Activated T-helper 1 cell treated with anti-CD3 and anti-CD28 coated beads, Interleukin-12 subunit alpha, Interleukin-12 subunit beta, Interleukin-2, Interleukin-4 antibody, amounts not matched to agents 30 ng/mL and 10 ng/mL and 1 ng/mL, durations not matched to agents 14 hours and 24 hours and 36 hours (primary cell): Measurements from ENCODE around the gene NGFR. TPM values are rescaled to one million over a fixed set of nuclear protein-coding genes. Genes with fewer than 3 reads are reported as not detected.
"Not testable (repeated sequence)": the region's sequence is repeated elsewhere in the genome, so short reads cannot be mapped to it uniquely, and the experiment has no call there.

Experiments used
- DNase-seq: peaks from one replicate; pipeline ENCODE4 v3.0.0; 2021; ENCODE audit warnings: low spot score
- H3K27ac Mint-ChIP-seq: one replicate; pipeline ENCODE4 v1.8.0; 2021; ENCODE audit warnings: mild to moderate bottlenecking, mixed read lengths
- H3K27me3 Mint-ChIP-seq: one replicate; pipeline ENCODE4 v1.8.0; 2022; ENCODE audit warnings: mild to moderate bottlenecking, moderate library complexity, mixed read lengths; ENCODE audit not compliant: insufficient read depth
- H3K36me3 Mint-ChIP-seq: one replicate; pipeline ENCODE4 v1.8.0; 2021; ENCODE audit warnings: low read depth, mixed read lengths
- H3K4me1 Mint-ChIP-seq: one replicate; pipeline ENCODE4 v1.8.0; 2021; ENCODE audit warnings: low read depth, mixed read lengths
- H3K4me3 Mint-ChIP-seq: one replicate; pipeline ENCODE4 v1.8.0; 2021; ENCODE audit warnings: mild to moderate bottlenecking, moderate library complexity, mixed read lengths
- H3K9me3 Mint-ChIP-seq: one replicate; pipeline ENCODE4 v1.8.0; 2021; ENCODE audit warnings: mixed read lengths
- intact Hi-C: fragments of 100-400 bp; cut with micrococcal nuclease; formaldehyde crosslinking; loops from one replicate; pipeline ENCODE4 v1.15.1; 2024
- total RNA-seq: library from RNA; stranded (reverse); gene quantifications from 2 replicates; pipeline ENCODE4 v1.2.3, GENCODE V29; 2022

Gene NGFR
- total RNA-seq, 1 donor from 2014 or later: 0.13 TPM

GRCh38 chr17:49549691-49550678 lies 54.9 kb downstream of the NGFR start:
- Mint-ChIP-seq H3K27me3 (no peaks in the 10 kb centered on the region), H3K9me3 (no peaks in the 10 kb centered on the region), H3K4me3 (no peak overlapping the region), H3K27ac (no peak overlapping the region), H3K36me3 (no peaks in the 10 kb centered on the region), H3K4me1 (no peaks in the 10 kb centered on the region)
- no peak for DNase-seq
- intact Hi-C loops: no loop called here

GRCh38 chr17:49550764-49551163 lies 55.7 kb downstream of the NGFR start:
- intact Hi-C loops, H3K27me3 Mint-ChIP-seq, H3K9me3 Mint-ChIP-seq, H3K4me1 Mint-ChIP-seq, DNase-seq, H3K36me3 Mint-ChIP-seq, H3K27ac Mint-ChIP-seq, H3K4me3 Mint-ChIP-seq: not testable (repeated sequence)

GRCh38 chr17:49551221-49552069 lies 56.4 kb downstream of the NGFR start:
- Mint-ChIP-seq H3K27ac (no peak overlapping the region), H3K9me3 (no peaks in the 10 kb centered on the region), H3K4me3 (no peak overlapping the region), H3K36me3 (no peaks in the 10 kb centered on the region), H3K4me1 (no peaks in the 10 kb centered on the region), H3K27me3 (no peaks in the 10 kb centered on the region)
- intact Hi-C loops: no loop called here
- DNase-seq: no peak

GRCh38 chr17:49552070-49552751 lies 57.1 kb downstream of the NGFR start:
- H3K27ac Mint-ChIP-seq: no peak overlapping the region
- no peak for DNase-seq
- peaks cover 3% of the 10 kb centered on the region for H3K4me1 Mint-ChIP-seq
- no peaks in the 10 kb centered on the region for H3K36me3 Mint-ChIP-seq
- no peak overlapping the region for H3K4me3 Mint-ChIP-seq
- H3K27me3 Mint-ChIP-seq: no peaks in the 10 kb centered on the region
- no peaks in the 10 kb centered on the region for H3K9me3 Mint-ChIP-seq
- intact Hi-C loops: no loop called here

- H3K4me1 Mint-ChIP-seq: peaks cover 9% of the 10 kb centered on the region
- DNase-seq: no peak
- intact Hi-C loops: no loop called here
Measured at GRCh38 chr17:49553676-49554335, 58.7 kb downstream of the NGFR start.

GRCh38 chr17:49554694-49555494 lies 59.8 kb downstream of the NGFR start:
- DNase-seq: no peak
- Mint-ChIP-seq H3K4me1 (peaks cover 9% of the 10 kb centered on the region), H3K27me3 (peaks cover 3% of the 10 kb centered on the region), H3K36me3 (no peaks in the 10 kb centered on the region), H3K27ac (no peak overlapping the region), H3K4me3 (no peak overlapping the region), H3K9me3 (no peaks in the 10 kb centered on the region)
- intact Hi-C loops: no loop called here

More at GRCh38 chr17:49553676-49554335, 58.7 kb downstream of the NGFR start:
- peaks cover 3% of the 10 kb centered on the region for H3K27me3 Mint-ChIP-seq
- no peak overlapping the region for H3K4me3 Mint-ChIP-seq
- no peaks in the 10 kb centered on the region for H3K9me3 Mint-ChIP-seq
- H3K36me3 Mint-ChIP-seq: no peaks in the 10 kb centered on the region
- no peak overlapping the region for H3K27ac Mint-ChIP-seq

- DNase-seq: no peak
- no peaks in the 10 kb centered on the region for H3K9me3 Mint-ChIP-seq
- H3K4me3 Mint-ChIP-seq: no peak overlapping the region
- peaks cover 9% of the 10 kb centered on the region for H3K4me1 Mint-ChIP-seq
- H3K36me3 Mint-ChIP-seq: no peaks in the 10 kb centered on the region
- intact Hi-C loops: loop anchor here (1.0 kb wide), 4 partner anchors 59 to 240 kb away; no protein-coding TSS in a partner anchor
- H3K27me3 Mint-ChIP-seq: peaks cover 4% of the 10 kb centered on the region
- H3K27ac Mint-ChIP-seq: no peak overlapping the region
Measured at GRCh38 chr17:49555495-49556222, 60.6 kb downstream of the NGFR start.

- intact Hi-C loops: loop anchor here (1.0 kb wide), 4 partner anchors 60 to 241 kb away; no protein-coding TSS in a partner anchor
- H3K9me3 Mint-ChIP-seq: no peaks in the 10 kb centered on the region
- H3K36me3 Mint-ChIP-seq: no peaks in the 10 kb centered on the region
- no peak overlapping the region for H3K27ac Mint-ChIP-seq
- H3K27me3 Mint-ChIP-seq: peaks cover 5% of the 10 kb centered on the region
- DNase-seq: peak; percentile 77
- peaks cover 9% of the 10 kb centered on the region for H3K4me1 Mint-ChIP-seq
- no peak overlapping the region for H3K4me3 Mint-ChIP-seq
Measured at GRCh38 chr17:49556223-49556943, 61.3 kb downstream of the NGFR start.

GRCh38 chr17:49557312-49558024 lies 62.4 kb downstream of the NGFR start:
- Mint-ChIP-seq H3K27ac (no peak overlapping the region), H3K36me3 (no peaks in the 10 kb centered on the region), H3K27me3 (peaks cover 9% of the 10 kb centered on the region), H3K4me3 (no peak overlapping the region), H3K4me1 (peaks cover 9% of the 10 kb centered on the region), H3K9me3 (no peaks in the 10 kb centered on the region)
- intact Hi-C loops: loop anchor here (1.0 kb wide), 1 partner anchor 9 kb away; no protein-coding TSS in a partner anchor
- peak; percentile 21 for DNase-seq
